22Rv1 (cell line): ENCODE data around the gene CACNG1.

Experiments
- ZFX ChIP-seq: fragments of 450-650 bp; IDR thresholded peaks from 2 replicates; pipeline ENCODE4 v1.6.1; 2017; ENCODE audit warnings: antibody characterized with exemption, borderline replicate concordance
- TF ChIP-seq, protein P1 (sequence below): fragments of 450-650 bp; IDR thresholded peaks from 2 replicates; pipeline ENCODE4 v1.5.1; 2017; ENCODE audit warnings: mild to moderate bottlenecking

DNA sequence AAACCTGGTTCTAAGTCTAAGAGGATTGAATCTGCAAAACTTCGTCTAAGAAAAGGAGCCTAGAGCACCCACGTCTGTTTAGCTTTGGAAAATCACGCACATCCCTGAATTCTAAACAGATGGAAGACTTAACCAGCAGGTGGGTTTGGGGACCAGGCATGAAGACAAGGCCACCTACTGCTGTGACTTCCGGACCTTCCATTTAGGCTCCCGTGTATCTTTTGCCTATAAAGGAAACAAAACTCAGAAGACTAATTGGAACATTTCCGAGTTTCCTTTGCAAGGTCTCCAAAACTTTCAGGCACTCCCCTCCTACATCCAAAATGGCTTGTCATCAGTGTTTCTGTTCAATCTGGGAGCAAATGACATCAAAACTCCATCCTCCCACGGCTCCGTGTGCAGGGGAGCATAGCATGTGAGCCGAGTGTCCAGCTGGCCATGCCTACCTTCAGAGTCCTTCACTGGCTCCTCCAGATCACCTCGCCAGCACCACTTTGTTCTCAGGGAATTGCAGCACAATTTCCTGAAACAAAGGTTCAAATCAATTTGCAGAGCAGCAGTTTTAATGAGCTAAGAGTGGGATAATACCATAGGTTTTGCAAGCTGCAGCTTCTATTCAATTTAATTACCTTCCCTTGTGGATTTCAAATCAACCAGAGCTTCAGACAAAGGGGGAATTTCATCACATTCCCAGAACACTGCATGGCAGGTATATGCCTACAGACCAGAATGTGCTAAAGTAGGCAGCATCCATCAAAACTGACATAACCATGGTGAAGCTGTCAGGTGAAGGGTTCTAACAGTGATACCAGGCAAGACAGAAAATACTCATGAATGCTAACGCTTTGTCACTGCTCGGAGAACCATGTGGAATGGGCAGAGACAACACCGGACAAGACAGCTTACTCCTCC, 23.5 kb downstream of the CACNG1 start:
- TF ChIP-seq, protein P1, sequence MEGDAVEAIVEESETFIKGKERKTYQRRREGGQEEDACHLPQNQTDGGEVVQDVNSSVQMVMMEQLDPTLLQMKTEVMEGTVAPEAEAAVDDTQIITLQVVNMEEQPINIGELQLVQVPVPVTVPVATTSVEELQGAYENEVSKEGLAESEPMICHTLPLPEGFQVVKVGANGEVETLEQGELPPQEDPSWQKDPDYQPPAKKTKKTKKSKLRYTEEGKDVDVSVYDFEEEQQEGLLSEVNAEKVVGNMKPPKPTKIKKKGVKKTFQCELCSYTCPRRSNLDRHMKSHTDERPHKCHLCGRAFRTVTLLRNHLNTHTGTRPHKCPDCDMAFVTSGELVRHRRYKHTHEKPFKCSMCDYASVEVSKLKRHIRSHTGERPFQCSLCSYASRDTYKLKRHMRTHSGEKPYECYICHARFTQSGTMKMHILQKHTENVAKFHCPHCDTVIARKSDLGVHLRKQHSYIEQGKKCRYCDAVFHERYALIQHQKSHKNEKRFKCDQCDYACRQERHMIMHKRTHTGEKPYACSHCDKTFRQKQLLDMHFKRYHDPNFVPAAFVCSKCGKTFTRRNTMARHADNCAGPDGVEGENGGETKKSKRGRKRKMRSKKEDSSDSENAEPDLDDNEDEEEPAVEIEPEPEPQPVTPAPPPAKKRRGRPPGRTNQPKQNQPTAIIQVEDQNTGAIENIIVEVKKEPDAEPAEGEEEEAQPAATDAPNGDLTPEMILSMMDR: no peak
- no peak for TF ChIP-seq ZFX
